SK-N-SH (cell line): ENCODE results near the gene ZNF20. TPM values are rescaled to one million over a fixed set of nuclear protein-coding genes. Genes with fewer than 3 reads are reported as not detected.

Source experiments
- CTCF ChIA-PET: fragments of 300-600, 350-600 bp; formaldehyde crosslinking; extraction: SDS; loops from one replicate; lab custom pipeline; 2021; lab: Yijun Ruan, JAX
- POLR2A ChIA-PET: fragments of 350-600 bp; sonication (Branson Sonifier 250); formaldehyde crosslinking; extraction: SDS; loops from one replicate; lab custom pipeline; 2020; ENCODE audit warnings: antibody characterized with exemption, inconsistent platforms; lab: Yijun Ruan, JAX
- DNase-seq: peaks from one replicate; pipeline ENCODE4 v3.0.0; 2012
- H2AFZ ChIP-seq: fragments of 200-600 bp; sonication (generic); 2 replicates; pipeline ENCODE4 v1.8.1; 2016; ENCODE audit warnings: antibody characterized with exemption, mild to moderate bottlenecking, low read depth
- H3F3A ChIP-seq: fragments of 200-600 bp; sonication (generic); replicated peaks from 2 replicates; pipeline ENCODE3; 2016; ENCODE audit warnings: antibody characterized with exemption, mild to moderate bottlenecking; ENCODE audit not compliant: insufficient read depth
- H3K27ac ChIP-seq, 2 experiments: fragments of 200-500 bp in 1 of 2; fragments of 200-600 bp in 1 of 2; sonication (Bioruptor generic) in 1 of 2; sonication (generic), shearing (Covaris generic) in 1 of 2; 2 replicates each; pipeline versions ENCODE4 v1.5.1 to v1.6.1; 2014 to 2016; ENCODE audit warnings: low read depth in 2 of 2, inconsistent platforms in 1 of 2, low read length in 1 of 2, mild to moderate bottlenecking in 1 of 2, mixed read lengths in 1 of 2
- H3K27me3 ChIP-seq: fragments of 200-600 bp; sonication (generic), shearing (Covaris generic); 2 replicates; pipeline ENCODE4 v1.6.1; 2016; ENCODE audit warnings: mixed run types; ENCODE audit not compliant: insufficient read depth
- H3K36me3 ChIP-seq, 2 experiments: fragments of 200-500 bp in 1 of 2; fragments of 200-600 bp in 1 of 2; sonication (Bioruptor generic) in 1 of 2; sonication (generic) in 1 of 2; replicated peaks in 1 of 2; 2 replicates each; pipeline versions ENCODE3 to v1.5.1; 2014 to 2016; ENCODE audit warnings: low read length in 1 of 2, mild to moderate bottlenecking in 1 of 2; ENCODE audit not compliant: insufficient read depth in 2 of 2, control insufficient read depth in 1 of 2
- H3K4me1 ChIP-seq, 2 experiments: fragments of 200-500 bp in 1 of 2; fragments of 200-600 bp in 1 of 2; sonication (Bioruptor generic) in 1 of 2; sonication (generic), shearing (Covaris generic) in 1 of 2; 2 replicates each; pipeline versions ENCODE4 v1.5.1 to v1.6.1; 2014 to 2016; ENCODE audit warnings: low read depth in 1 of 2, low read length in 1 of 2, mixed run types in 1 of 2; ENCODE audit not compliant: insufficient read depth in 2 of 2, control insufficient read depth in 1 of 2
- H3K4me2 ChIP-seq: fragments of 200-600 bp; sonication (generic), shearing (Covaris generic); 2 replicates; pipeline ENCODE4 v1.6.1; 2017; ENCODE audit warnings: mixed run types
- H3K4me3 ChIP-seq, 2 experiments: fragments of 200-500 bp in 1 of 2; fragments of 200-600 bp in 1 of 2; sonication (Bioruptor generic) in 1 of 2; sonication (generic), shearing (Covaris generic) in 1 of 2; 2 replicates each; pipeline versions ENCODE4 v1.5.1 to v1.8.1; 2014 to 2016; ENCODE audit warnings: low read depth in 2 of 2, inconsistent platforms in 1 of 2, low read length in 1 of 2, mild to moderate bottlenecking in 1 of 2, mixed read lengths in 1 of 2, moderate library complexity in 1 of 2
- H3K79me2 ChIP-seq: fragments of 200-600 bp; sonication (generic); 2 replicates; pipeline ENCODE4 v1.8.1; 2017; ENCODE audit warnings: mild to moderate bottlenecking; ENCODE audit not compliant: insufficient read depth
- H3K9ac ChIP-seq: fragments of 200-600 bp; sonication (generic); 2 replicates; pipeline ENCODE4 v1.6.1; 2017; ENCODE audit warnings: mixed run types
- H3K9me2 ChIP-seq: fragments of 200-600 bp; sonication (generic); 2 replicates; pipeline ENCODE4 v1.6.1; 2017; ENCODE audit warnings: mixed run types
- H3K9me3 ChIP-seq: fragments of 200-600 bp; sonication (generic); 2 replicates; pipeline ENCODE4 v1.6.1; 2017; ENCODE audit warnings: mixed run types, mild to moderate bottlenecking, moderate library complexity
- H4K20me1 ChIP-seq: fragments of 200-600 bp; sonication (generic); 2 replicates; pipeline ENCODE4 v1.6.1; 2017; ENCODE audit warnings: mild to moderate bottlenecking, mixed run types; ENCODE audit not compliant: insufficient read depth
- CHD2 ChIP-seq: fragments of 150-350 bp; IDR thresholded peaks from 2 replicates; pipeline ENCODE4 v1.6.1; 2018; ENCODE audit warnings: low read length; ENCODE audit not compliant: partially characterized antibody
- GABPA ChIP-seq: IDR thresholded peaks from 2 replicates; pipeline ENCODE4 v1.4.0; 2012; ENCODE audit warnings: low read depth, mild to moderate bottlenecking
- GATA2 ChIP-seq: sonication (generic); formaldehyde crosslinking; IDR thresholded peaks from 2 replicates; pipeline ENCODE4 v1.5.0; 2020; ENCODE audit warnings: mild to moderate bottlenecking, missing genetic modification reagents
- JUND ChIP-seq: IDR thresholded peaks from 2 replicates; pipeline ENCODE4 v1.4.0; 2012
- NRF1 ChIP-seq: IDR thresholded peaks from 2 replicates; pipeline ENCODE4 v1.6.1; 2012; ENCODE audit warnings: low read depth, mild to moderate bottlenecking, low read length
- POLR2AphosphoS5 ChIP-seq: IDR thresholded peaks from 2 replicates; pipeline ENCODE4 v1.6.1; 2012; ENCODE audit warnings: low read depth, low read length
- RCOR1 ChIP-seq: fragments of 150-350 bp; IDR thresholded peaks from 2 replicates; pipeline ENCODE4 v1.6.1; 2017; ENCODE audit warnings: antibody characterized with exemption, low read length
- TEAD4 ChIP-seq: IDR thresholded peaks from 2 replicates; pipeline ENCODE4 v1.4.0; 2012; ENCODE audit warnings: mild to moderate bottlenecking, borderline replicate concordance; ENCODE audit not compliant: insufficient read depth
- WGBS: methylation state at CpG from one replicate; pipeline ENCODE4 v1.1.6; 2017; ENCODE audit warnings: low lambda C conversion rate; 5-methylcytosine and 5-hydroxymethylcytosine counted together
- polyA plus RNA-seq, 3 experiments: library from polyadenylated mRNA; depleted of rRNA; stranded (reverse); fragments of >200 nt; gene quantifications; 2 replicates each; pipeline ENCODE4 v1.2.3, GENCODE V29; 2012
- TF ChIP-seq, protein P1 (sequence below): IDR thresholded peaks from 2 replicates; pipeline ENCODE4 v1.4.0; 2012; ENCODE audit warnings: low read depth
- TF ChIP-seq, protein P2 (sequence below): fragments of 150-350 bp; IDR thresholded peaks from 2 replicates; pipeline ENCODE4 v1.6.1; 2017; ENCODE audit warnings: antibody characterized with exemption, low read length, low read depth, borderline replicate concordance
- TF ChIP-seq, protein P3 (sequence below): fragments of 150-350 bp; IDR thresholded peaks from 2 replicates; pipeline ENCODE4 v1.6.1; 2016; ENCODE audit warnings: mild to moderate bottlenecking, low read depth, low read length

The ZNF20 gene
- polyA plus RNA-seq, 1 of the 3 experiments (the other 2 are of a cell fraction): 1.8 TPM

DNA sequence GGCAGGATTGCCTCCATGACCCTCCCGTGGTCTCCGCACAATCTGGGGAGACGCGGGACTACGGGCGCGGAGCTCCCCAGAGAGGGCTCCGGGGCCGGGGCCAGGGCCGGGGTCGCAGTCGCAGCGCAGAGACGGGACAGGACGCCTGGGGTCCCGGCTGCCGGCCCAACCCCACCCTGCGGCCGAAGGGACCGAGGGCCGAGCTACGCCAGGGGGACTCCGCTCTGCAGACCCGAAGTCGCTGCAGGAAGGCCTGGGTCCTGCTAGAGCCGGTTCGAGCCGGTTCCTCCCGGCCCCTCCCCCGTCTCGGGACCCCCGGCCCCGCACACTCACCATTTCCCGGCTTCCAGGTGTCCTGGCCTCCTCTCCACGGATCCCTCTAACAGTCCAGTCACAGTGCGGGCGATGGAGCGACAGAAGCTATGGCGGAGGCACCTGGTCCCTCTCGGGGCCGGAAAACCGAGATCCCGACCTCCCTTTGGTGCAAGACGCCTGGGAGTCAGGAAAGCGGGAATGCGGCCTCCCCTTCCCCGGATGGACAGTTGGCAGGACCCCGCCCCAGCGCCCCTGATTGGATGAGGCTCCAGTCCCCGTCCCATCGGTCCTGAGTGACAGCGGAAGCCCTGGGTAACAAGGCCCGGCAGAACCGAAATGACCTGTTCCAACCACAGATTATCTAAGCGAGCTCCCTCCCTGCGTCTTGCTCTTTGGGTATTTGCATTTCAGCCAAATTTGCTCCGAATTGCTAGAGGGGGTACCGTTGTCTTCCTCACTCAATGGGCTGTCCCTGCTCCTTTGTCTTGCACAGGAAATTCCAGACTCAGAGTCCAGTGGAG, 16.3 kb upstream of the ZNF20 start, which contains the start of gene ZNF625 (continued):
- TF ChIP-seq CHD2 (peak; percentile 15), GATA2 (CRISPR knock-in tag) (no peak), GABPA (peak; percentile 68), NRF1 (no peak), POLR2AphosphoS5 (peak; percentile 93), TEAD4 (no peak), JUND (no peak)
- TF ChIP-seq, protein P1, sequence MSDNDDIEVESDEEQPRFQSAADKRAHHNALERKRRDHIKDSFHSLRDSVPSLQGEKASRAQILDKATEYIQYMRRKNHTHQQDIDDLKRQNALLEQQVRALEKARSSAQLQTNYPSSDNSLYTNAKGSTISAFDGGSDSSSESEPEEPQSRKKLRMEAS: peak; percentile 61; the same call in 1 of the 2 replicates
- TF ChIP-seq, protein P2, sequence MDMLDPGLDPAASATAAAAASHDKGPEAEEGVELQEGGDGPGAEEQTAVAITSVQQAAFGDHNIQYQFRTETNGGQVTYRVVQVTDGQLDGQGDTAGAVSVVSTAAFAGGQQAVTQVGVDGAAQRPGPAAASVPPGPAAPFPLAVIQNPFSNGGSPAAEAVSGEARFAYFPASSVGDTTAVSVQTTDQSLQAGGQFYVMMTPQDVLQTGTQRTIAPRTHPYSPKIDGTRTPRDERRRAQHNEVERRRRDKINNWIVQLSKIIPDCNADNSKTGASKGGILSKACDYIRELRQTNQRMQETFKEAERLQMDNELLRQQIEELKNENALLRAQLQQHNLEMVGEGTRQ: no peak
- TF ChIP-seq, protein P3, sequence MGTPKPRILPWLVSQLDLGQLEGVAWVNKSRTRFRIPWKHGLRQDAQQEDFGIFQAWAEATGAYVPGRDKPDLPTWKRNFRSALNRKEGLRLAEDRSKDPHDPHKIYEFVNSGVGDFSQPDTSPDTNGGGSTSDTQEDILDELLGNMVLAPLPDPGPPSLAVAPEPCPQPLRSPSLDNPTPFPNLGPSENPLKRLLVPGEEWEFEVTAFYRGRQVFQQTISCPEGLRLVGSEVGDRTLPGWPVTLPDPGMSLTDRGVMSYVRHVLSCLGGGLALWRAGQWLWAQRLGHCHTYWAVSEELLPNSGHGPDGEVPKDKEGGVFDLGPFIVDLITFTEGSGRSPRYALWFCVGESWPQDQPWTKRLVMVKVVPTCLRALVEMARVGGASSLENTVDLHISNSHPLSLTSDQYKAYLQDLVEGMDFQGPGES: no peak

DNA sequence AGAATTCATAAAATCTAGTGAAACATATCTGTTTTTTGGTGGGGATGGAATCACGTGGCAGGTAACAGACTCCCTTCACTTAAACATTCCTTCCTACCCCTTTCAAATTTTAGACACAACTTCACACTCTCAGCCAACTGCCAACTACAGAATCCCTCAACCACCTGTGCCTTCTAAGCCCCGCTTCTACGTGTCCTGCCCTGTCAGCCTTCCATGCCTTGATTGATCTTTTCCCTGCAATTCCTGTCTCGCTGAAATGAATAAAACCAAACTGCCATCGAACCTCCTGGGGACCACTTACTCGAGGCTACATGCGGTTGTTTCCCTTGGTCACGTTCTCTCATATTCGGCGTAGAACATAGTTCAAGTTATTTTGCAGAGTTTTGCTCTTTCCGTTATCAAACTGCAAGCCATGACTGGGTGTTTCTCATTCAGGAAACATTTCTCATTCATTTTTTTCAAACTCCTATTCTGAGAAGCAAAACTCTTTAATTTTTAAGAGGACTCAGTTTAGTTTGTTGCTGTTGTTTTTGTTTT, 15.2 kb upstream of the ZNF20 start:
- Histone ChIP-seq H3F3A (no peaks in the 10 kb centered on the region), H3K27me3 (no peaks in the 10 kb centered on the region), H4K20me1 (no peaks in the 10 kb centered on the region), H3K9ac (peak overlapping the region; percentile 94), H2AFZ (peak overlapping the region; percentile 99; the same call in 1 of the 2 replicates), H3K9me3 (no peaks in the 10 kb centered on the region), H3K4me3 (peak overlapping the region; percentile 74 to 94), H3K4me2 (peak overlapping the region; percentile 93), H3K79me2 (peaks cover 65% of the 10 kb centered on the region), H3K4me1 (peaks cover 0 to 8% of the 10 kb centered on the region in 2 experiments; a peak in 2 of 4 replicates), H3K9me2 (no peaks in the 10 kb centered on the region), H3K27ac (no peak overlapping the region), H3K36me3 (peaks cover 6 to 26% of the 10 kb centered on the region in 2 experiments)
- TF ChIP-seq RCOR1: no peak
- ChIA-PET CTCF (interaction anchor here (2.4 to 4.5 kb wide), 2 partner anchors 15 to 96 kb away, joined by 6 to 34 read pairs; partner anchors contain the start of gene ZNF20), POLR2A (interaction anchor here (0.8 to 1.6 kb wide), 2 partner anchors 15 to 210 kb away, joined by 3 to 6 read pairs; partner anchors contain the start of genes ZNF20 and ZNF442)
- no peak for DNase-seq
- 34% methylated on average over 11 of the region's 11 CpGs for WGBS
